HEK293 (cell line): ENCODE results near the gene UCP3.

Experiments used
- CTCF ChIA-PET: fragments of 350-600 bp; formaldehyde crosslinking; extraction: SDS; loops from one replicate; lab custom pipeline; 2021; ENCODE audit warnings: antibody characterized with exemption; lab: Yijun Ruan, JAX
- POLR2A ChIA-PET: fragments of 300-600 bp; formaldehyde crosslinking; extraction: SDS; loops from one replicate; lab custom pipeline; 2020; ENCODE audit warnings: antibody characterized with exemption, inconsistent platforms; lab: Yijun Ruan, JAX
- H3K27ac ChIP-seq: fragments of 200-500 bp; sonication (Bioruptor generic); 2 replicates; pipeline ENCODE4 v1.5.1; 2014; ENCODE audit warnings: low read depth, low read length, control low read depth, inconsistent platforms; ENCODE audit errors: extremely low read depth
- H3K36me3 ChIP-seq, 2 experiments: fragments of 200-500 bp in 1 of 2; sonication (Bioruptor generic) in 1 of 2; 1 replicate in 1 of 2; 2 replicates in 1 of 2; pipeline ENCODE4 v1.5.1; 2014 to 2017; ENCODE audit warnings: inconsistent platforms in 2 of 2, low read length in 2 of 2; ENCODE audit not compliant: control insufficient read depth in 2 of 2, insufficient read depth in 1 of 2
- H3K4me1 ChIP-seq: fragments of 200-500 bp; sonication (Bioruptor generic); 2 replicates; pipeline ENCODE4 v1.5.1; 2014; ENCODE audit warnings: mild to moderate bottlenecking, low read length, inconsistent platforms; ENCODE audit not compliant: control insufficient read depth, insufficient read depth
- H3K4me3 ChIP-seq: 2 replicates; pipeline ENCODE4 v1.5.1; 2011; ENCODE audit warnings: low read depth, mild to moderate bottlenecking, control low read depth, low read length, moderate library complexity
- H3K9me3 ChIP-seq: fragments of 200-500 bp; sonication (Bioruptor generic); 2 replicates; pipeline ENCODE4 v1.5.1; 2014; ENCODE audit warnings: low read depth, low read length, inconsistent platforms; ENCODE audit not compliant: control insufficient read depth, insufficient read depth
- GLI4 ChIP-seq: fragments of 450-650 bp; formaldehyde crosslinking; IDR thresholded peaks from 2 replicates; pipeline ENCODE4 v1.5.1; 2016; ENCODE audit warnings: missing biosample characterization, missing genetic modification characterization
- HOXD13 ChIP-seq: sonication (generic); formaldehyde crosslinking; IDR thresholded peaks from 2 replicates; pipeline ENCODE4 v1.8.0; 2022; ENCODE audit warnings: missing genetic modification reagents, borderline replicate concordance
- IKZF3 ChIP-seq: fragments of 450-650 bp; IDR thresholded peaks from 2 replicates; pipeline ENCODE4 v1.5.0; 2018; ENCODE audit warnings: missing biosample characterization, mild to moderate bottlenecking, missing genetic modification characterization, moderate library complexity
- KLF8 ChIP-seq: fragments of 450-650 bp; formaldehyde crosslinking; IDR thresholded peaks from 2 replicates; pipeline ENCODE4 v1.5.1; 2016; ENCODE audit warnings: missing biosample characterization, missing genetic modification characterization
- MEIS1 ChIP-seq: sonication (generic); formaldehyde crosslinking; IDR thresholded peaks from 2 replicates; pipeline ENCODE4 v1.8.1; 2022; ENCODE audit warnings: missing genetic modification reagents, mild to moderate bottlenecking, borderline replicate concordance
- OVOL3 ChIP-seq: fragments of 450-650 bp; formaldehyde crosslinking; IDR thresholded peaks from 2 replicates; pipeline ENCODE4 v1.5.1; 2016; ENCODE audit warnings: missing biosample characterization, missing genetic modification characterization
- RBAK ChIP-seq: fragments of 450-650 bp; formaldehyde crosslinking; IDR thresholded peaks from 2 replicates; pipeline ENCODE4 v1.5.1; 2016; ENCODE audit warnings: missing biosample characterization, missing genetic modification characterization
- REPIN1 ChIP-seq: fragments of 450-650 bp; formaldehyde crosslinking; IDR thresholded peaks from 2 replicates; pipeline ENCODE4 v1.5.1; 2017; ENCODE audit warnings: missing biosample characterization, missing genetic modification characterization, low read depth
- SCRT2 ChIP-seq: fragments of 450-650 bp; formaldehyde crosslinking; IDR thresholded peaks from 2 replicates; pipeline ENCODE4 v1.5.1; 2016; ENCODE audit warnings: missing biosample characterization, missing genetic modification characterization
- SETDB1 ChIP-seq: IDR thresholded peaks from one replicate; pipeline ENCODE4 v1.6.1; 2017; ENCODE audit warnings: mild to moderate bottlenecking, low read length, moderate library complexity, mixed read lengths; ENCODE audit not compliant: insufficient read length
- WT1 ChIP-seq: fragments of 450-650 bp; formaldehyde crosslinking; IDR thresholded peaks from 2 replicates; pipeline ENCODE4 v1.5.1; 2016; ENCODE audit warnings: missing biosample characterization, missing genetic modification characterization
- YY1 ChIP-seq: fragments of 450-650 bp; formaldehyde crosslinking; IDR thresholded peaks from 2 replicates; pipeline ENCODE4 v1.5.1; 2018; ENCODE audit warnings: missing biosample characterization, missing genetic modification characterization
- YY2 ChIP-seq: fragments of 450-650 bp; formaldehyde crosslinking; IDR thresholded peaks from 2 replicates; pipeline ENCODE4 v1.5.1; 2016; ENCODE audit warnings: missing biosample characterization, missing genetic modification characterization
- ZBTB48 ChIP-seq: fragments of 450-650 bp; formaldehyde crosslinking; IDR thresholded peaks from 2 replicates; pipeline ENCODE4 v1.5.1; 2016; ENCODE audit warnings: missing biosample characterization, missing genetic modification characterization
- ZFP41 ChIP-seq: fragments of 450-650 bp; formaldehyde crosslinking; IDR thresholded peaks from 2 replicates; pipeline ENCODE4 v1.5.1; 2016; ENCODE audit warnings: missing biosample characterization, missing genetic modification characterization, borderline replicate concordance
- ZNF175 ChIP-seq: fragments of 450-650 bp; formaldehyde crosslinking; IDR thresholded peaks from 2 replicates; pipeline ENCODE4 v1.5.1; 2016; ENCODE audit warnings: missing biosample characterization, missing genetic modification characterization
- ZNF302 ChIP-seq: fragments of 450-650 bp; formaldehyde crosslinking; IDR thresholded peaks from 2 replicates; pipeline ENCODE4 v1.5.1; 2016; ENCODE audit warnings: missing biosample characterization, missing genetic modification characterization, low read depth
- ZNF366 ChIP-seq: fragments of 450-650 bp; formaldehyde crosslinking; conservative IDR thresholded peaks from 2 replicates; pipeline ENCODE4 v1.5.1; 2016; ENCODE audit warnings: missing biosample characterization, missing genetic modification characterization
- ZNF501 ChIP-seq: fragments of 450-650 bp; formaldehyde crosslinking; IDR thresholded peaks from 2 replicates; pipeline ENCODE4 v1.5.1; 2016; ENCODE audit warnings: missing biosample characterization, missing genetic modification characterization
- ZNF530 ChIP-seq: fragments of 450-650 bp; formaldehyde crosslinking; IDR thresholded peaks from 2 replicates; pipeline ENCODE4 v1.5.1; 2016; ENCODE audit warnings: low read depth, missing biosample characterization, missing genetic modification characterization
- ZNF558 ChIP-seq: fragments of 450-650 bp; formaldehyde crosslinking; IDR thresholded peaks from 2 replicates; pipeline ENCODE4 v1.5.1; 2016; ENCODE audit warnings: missing biosample characterization, missing genetic modification characterization
- ZNF560 ChIP-seq: fragments of 450-650 bp; formaldehyde crosslinking; IDR thresholded peaks from 2 replicates; pipeline ENCODE4 v1.5.1; 2017; ENCODE audit warnings: missing biosample characterization, missing genetic modification characterization, borderline replicate concordance
- ZNF596 ChIP-seq: fragments of 450-650 bp; IDR thresholded peaks from 2 replicates; pipeline ENCODE4 v1.5.0; 2018; ENCODE audit warnings: missing biosample characterization, mild to moderate bottlenecking, missing genetic modification characterization, moderate library complexity
- ZNF621 ChIP-seq: fragments of 450-650 bp; formaldehyde crosslinking; IDR thresholded peaks from 2 replicates; pipeline ENCODE4 v1.5.1; 2017; ENCODE audit warnings: missing biosample characterization, missing genetic modification characterization
- ZNF624 ChIP-seq: fragments of 450-650 bp; formaldehyde crosslinking; IDR thresholded peaks from 2 replicates; pipeline ENCODE4 v1.5.1; 2017; ENCODE audit warnings: missing biosample characterization, missing genetic modification characterization
- ZNF792 ChIP-seq: fragments of 450-650 bp; formaldehyde crosslinking; IDR thresholded peaks from 2 replicates; pipeline ENCODE4 v1.5.1; 2016; ENCODE audit warnings: missing biosample characterization, missing genetic modification characterization
- ZNF830 ChIP-seq: fragments of 450-650 bp; IDR thresholded peaks from 2 replicates; pipeline ENCODE4 v1.5.0; 2018; ENCODE audit warnings: missing biosample characterization, missing genetic modification characterization, low read depth, mild to moderate bottlenecking, moderate library complexity
- TF ChIP-seq, protein P1 (sequence below): fragments of 450-650 bp; formaldehyde crosslinking; IDR thresholded peaks from 2 replicates; pipeline ENCODE4 v1.5.1; 2016; ENCODE audit warnings: missing biosample characterization, missing genetic modification characterization
- TF ChIP-seq, protein P2 (sequence below): fragments of 450-650 bp; formaldehyde crosslinking; IDR thresholded peaks from 2 replicates; pipeline ENCODE4 v1.5.1; 2016; ENCODE audit warnings: missing biosample characterization, missing genetic modification characterization
- TF ChIP-seq, protein P3 (sequence below): fragments of 450-650 bp; formaldehyde crosslinking; IDR thresholded peaks from 2 replicates; pipeline ENCODE4 v1.5.1; 2017; ENCODE audit warnings: missing biosample characterization, mild to moderate bottlenecking, missing genetic modification characterization, moderate library complexity

Gene UCP3

DNA sequence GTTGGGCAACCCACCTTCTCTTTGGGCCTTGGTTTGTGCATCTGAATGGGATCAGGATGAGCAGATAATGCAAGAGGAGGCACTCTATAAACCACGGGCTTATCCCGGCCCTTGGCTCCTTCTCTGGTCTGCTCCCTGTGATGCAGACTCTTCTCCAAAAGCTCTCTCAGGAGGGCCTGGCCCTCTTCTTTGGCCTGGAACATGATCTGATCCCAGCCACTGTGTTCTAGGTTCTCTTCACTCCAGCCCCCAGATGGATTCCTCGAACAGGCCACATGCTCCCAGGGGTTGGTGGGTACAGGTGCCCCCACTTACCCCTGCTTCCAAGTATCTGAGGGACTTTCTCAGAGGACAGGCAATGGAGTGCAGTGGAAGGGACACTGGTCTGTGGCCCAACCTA lies 8.7 kb upstream of the UCP3 start:
- CTCF ChIA-PET = no interaction called here
- no peak overlapping the region for H3K27ac ChIP-seq
- TF ChIP-seq IKZF3 (tag by site-specific recombination) (no peak), MEIS1 (no peak), WT1 (tag by site-specific recombination) (no peak), ZNF175 (tag by site-specific recombination) (no peak), KLF8 (tag by site-specific recombination) (no peak), REPIN1 (tag by site-specific recombination) (no peak), ZNF302 (tag by site-specific recombination) (no peak), ZBTB48 (tag by site-specific recombination) (no peak)
- TF ChIP-seq, protein P1, sequence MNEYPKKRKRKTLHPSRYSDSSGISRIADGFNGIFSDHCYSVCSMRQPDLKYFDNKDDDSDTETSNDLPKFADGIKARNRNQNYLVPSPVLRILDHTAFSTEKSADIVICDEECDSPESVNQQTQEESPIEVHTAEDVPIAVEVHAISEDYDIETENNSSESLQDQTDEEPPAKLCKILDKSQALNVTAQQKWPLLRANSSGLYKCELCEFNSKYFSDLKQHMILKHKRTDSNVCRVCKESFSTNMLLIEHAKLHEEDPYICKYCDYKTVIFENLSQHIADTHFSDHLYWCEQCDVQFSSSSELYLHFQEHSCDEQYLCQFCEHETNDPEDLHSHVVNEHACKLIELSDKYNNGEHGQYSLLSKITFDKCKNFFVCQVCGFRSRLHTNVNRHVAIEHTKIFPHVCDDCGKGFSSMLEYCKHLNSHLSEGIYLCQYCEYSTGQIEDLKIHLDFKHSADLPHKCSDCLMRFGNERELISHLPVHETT (tag by site-specific recombination) = no peak
- TF ChIP-seq, all 188 proteins: peak for 0
- POLR2A ChIA-PET = no interaction called here
- H3K36me3 ChIP-seq = peaks cover 0 to 49% of the 10 kb centered on the region in 2 experiments; a peak in 1 of 3 replicates
- H3K4me3 ChIP-seq = no peak overlapping the region
- no peaks in the 10 kb centered on the region for H3K9me3 ChIP-seq
- H3K4me1 ChIP-seq = no peaks in the 10 kb centered on the region

DNA sequence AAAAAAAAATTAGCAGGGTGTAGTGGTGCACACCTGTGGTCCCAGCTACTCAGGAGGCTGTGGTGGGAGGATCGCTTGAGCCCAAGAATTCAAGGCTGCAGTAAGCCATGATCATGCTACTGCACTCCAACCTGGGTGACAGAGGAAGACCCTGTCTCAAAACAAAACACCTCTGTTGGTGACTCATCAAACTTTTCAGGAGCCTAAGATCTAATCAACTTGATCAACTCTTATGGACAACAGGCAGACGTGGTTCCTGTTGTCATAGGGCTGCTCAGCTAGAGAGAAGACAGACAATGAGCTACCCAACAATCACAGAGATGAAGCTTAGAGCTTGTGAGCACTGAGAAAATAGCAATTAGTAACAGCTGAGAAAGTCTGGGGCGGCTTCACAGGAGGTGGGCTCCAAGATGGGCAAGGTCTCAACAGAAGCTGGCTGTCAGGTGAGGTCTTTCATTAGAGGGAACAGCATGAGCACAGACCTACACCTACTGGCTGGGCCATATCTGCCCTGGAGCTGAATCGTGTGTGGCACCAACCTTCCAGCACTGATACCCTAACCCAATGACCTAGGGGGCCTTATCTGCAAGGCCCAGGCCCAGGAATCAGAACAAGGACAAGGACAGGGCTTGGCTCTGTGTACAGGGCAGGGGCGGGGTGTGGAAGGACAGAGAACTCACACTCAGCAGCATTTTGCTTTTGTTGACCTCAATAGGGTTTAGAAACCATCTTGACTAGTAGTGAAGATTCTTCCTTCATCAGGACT lies 7.2 kb upstream of the UCP3 start:
- ChIA-PET CTCF (no interaction called here), POLR2A (no interaction called here)
- H3K4me3 ChIP-seq = no peak overlapping the region
- H3K36me3 ChIP-seq = peaks cover 0 to 49% of the 10 kb centered on the region in 2 experiments; a peak in 1 of 3 replicates
- no peak overlapping the region for H3K27ac ChIP-seq
- H3K9me3 ChIP-seq = no peaks in the 10 kb centered on the region
- no peaks in the 10 kb centered on the region for H3K4me1 ChIP-seq
- TF ChIP-seq GLI4 (tag by site-specific recombination) (no peak), YY2 (tag by site-specific recombination) (no peak), ZNF830 (tag by site-specific recombination) (no peak), ZNF621 (tag by site-specific recombination) (no peak), ZNF624 (tag by site-specific recombination) (no peak), ZNF558 (tag by site-specific recombination) (no peak), YY1 (tag by site-specific recombination) (no peak), SETDB1 (no peak), ZNF792 (tag by site-specific recombination) (no peak), ZNF560 (no peak), HOXD13 (CRISPR knock-in tag) (no peak)

DNA sequence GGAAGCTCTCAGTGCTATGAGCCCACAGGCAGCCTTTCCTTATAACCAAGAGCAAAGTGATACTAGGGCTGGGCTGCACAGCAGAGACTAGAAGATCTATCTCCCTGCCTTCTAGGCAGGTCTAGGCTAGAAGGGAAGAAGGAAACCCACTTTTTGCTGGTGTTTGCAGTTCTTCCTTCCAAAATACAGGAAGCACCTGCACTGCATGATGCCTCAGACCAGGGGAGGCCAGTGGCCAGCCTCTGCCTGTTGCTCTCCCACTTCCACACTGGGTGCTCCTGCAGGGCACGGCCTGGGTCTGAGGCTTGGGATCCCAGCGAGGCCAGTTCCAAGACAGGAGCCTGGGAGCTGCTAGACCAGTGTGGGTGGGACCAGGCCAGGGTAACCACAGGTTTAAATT lies 6.0 kb upstream of the UCP3 start:
- CTCF ChIA-PET = no interaction called here
- Histone ChIP-seq H3K27ac (no peak overlapping the region), H3K4me1 (no peaks in the 10 kb centered on the region), H3K4me3 (no peak overlapping the region), H3K36me3 (peaks cover 0 to 40% of the 10 kb centered on the region in 2 experiments; a peak in 1 of 3 replicates), H3K9me3 (no peaks in the 10 kb centered on the region)
- POLR2A ChIA-PET = interaction anchor here (0.7 kb wide), 1 partner anchor 508 kb away, joined by 3 read pairs; no protein-coding TSS in a partner anchor
- TF ChIP-seq ZNF530 (tag by site-specific recombination) (no peak), GLI4 (tag by site-specific recombination) (no peak), ZNF366 (no peak), ZNF501 (tag by site-specific recombination) (no peak), ZNF596 (no peak), ZFP41 (tag by site-specific recombination) (no peak), ZBTB48 (tag by site-specific recombination) (no peak), ZNF558 (tag by site-specific recombination) (no peak), OVOL3 (tag by site-specific recombination) (no peak), SCRT2 (tag by site-specific recombination) (no peak), RBAK (tag by site-specific recombination) (no peak)
- TF ChIP-seq, protein P2, sequence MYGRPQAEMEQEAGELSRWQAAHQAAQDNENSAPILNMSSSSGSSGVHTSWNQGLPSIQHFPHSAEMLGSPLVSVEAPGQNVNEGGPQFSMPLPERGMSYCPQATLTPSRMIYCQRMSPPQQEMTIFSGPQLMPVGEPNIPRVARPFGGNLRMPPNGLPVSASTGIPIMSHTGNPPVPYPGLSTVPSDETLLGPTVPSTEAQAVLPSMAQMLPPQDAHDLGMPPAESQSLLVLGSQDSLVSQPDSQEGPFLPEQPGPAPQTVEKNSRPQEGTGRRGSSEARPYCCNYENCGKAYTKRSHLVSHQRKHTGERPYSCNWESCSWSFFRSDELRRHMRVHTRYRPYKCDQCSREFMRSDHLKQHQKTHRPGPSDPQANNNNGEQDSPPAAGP = no peak
- TF ChIP-seq, protein P3, sequence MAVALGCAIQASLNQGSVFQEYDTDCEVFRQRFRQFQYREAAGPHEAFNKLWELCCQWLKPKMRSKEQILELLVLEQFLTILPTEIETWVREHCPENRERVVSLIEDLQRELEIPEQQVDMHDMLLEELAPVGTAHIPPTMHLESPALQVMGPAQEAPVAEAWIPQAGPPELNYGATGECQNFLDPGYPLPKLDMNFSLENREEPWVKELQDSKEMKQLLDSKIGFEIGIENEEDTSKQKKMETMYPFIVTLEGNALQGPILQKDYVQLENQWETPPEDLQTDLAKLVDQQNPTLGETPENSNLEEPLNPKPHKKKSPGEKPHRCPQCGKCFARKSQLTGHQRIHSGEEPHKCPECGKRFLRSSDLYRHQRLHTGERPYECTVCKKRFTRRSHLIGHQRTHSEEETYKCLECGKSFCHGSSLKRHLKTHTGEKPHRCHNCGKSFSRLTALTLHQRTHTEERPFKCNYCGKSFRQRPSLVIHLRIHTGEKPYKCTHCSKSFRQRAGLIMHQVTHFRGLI (tag by site-specific recombination) = no peak
